Endothelial cell of umbilical vein (primary cell): ENCODE measurements around the gene SEMA4B.

Source experiments
- CTCF ChIP-seq, 2 donors: IDR thresholded peaks; 1 replicate in 1 of 2; 2 replicates in 1 of 2; pipeline ENCODE4 v1.5.1; 2011; ENCODE audit warnings: low read length in 2 of 2, mild to moderate bottlenecking in 2 of 2, moderate library complexity in 2 of 2, control low read depth in 1 of 2, inconsistent platforms in 1 of 2, low read depth in 1 of 2; ENCODE audit not compliant: insufficient read depth in 1 of 2; ENCODE audit errors: extremely low read depth in 1 of 2
- EZH2 ChIP-seq: IDR thresholded peaks from 2 replicates; pipeline ENCODE4 v1.6.1; 2012; ENCODE audit warnings: borderline replicate concordance, low read depth, mild to moderate bottlenecking, moderate library complexity, low read length, inconsistent platforms; ENCODE audit not compliant: severe bottlenecking
- MYC ChIP-seq: IDR thresholded peaks from one replicate; pipeline ENCODE4 v1.6.1; 2011; ENCODE audit warnings: mild to moderate bottlenecking, low read depth, low read length
- POLR2A ChIP-seq: IDR thresholded peaks from 2 replicates; pipeline ENCODE4 v1.6.1; 2012; ENCODE audit warnings: low read depth, mild to moderate bottlenecking, control low read depth, low read length
- TF ChIP-seq, protein P1 (sequence below): IDR thresholded peaks from 2 replicates; pipeline ENCODE4 v1.6.1; 2011; ENCODE audit not compliant: insufficient read depth, insufficient read length

GRCh38 chr15:90243943-90244639 is 43.0 kb downstream of the SEMA4B start:
- TF ChIP-seq CTCF (IDR thresholded peaks at IDR 0.05; ENCODE audit: extremely low read depth in 1 of 2, insufficient read depth in 1 of 2, low read depth in 1 of 2, low read length in 2 of 2) (no peak), POLR2A (no peak), EZH2 (no peak), MYC (no peak)
- TF ChIP-seq, protein P1, sequence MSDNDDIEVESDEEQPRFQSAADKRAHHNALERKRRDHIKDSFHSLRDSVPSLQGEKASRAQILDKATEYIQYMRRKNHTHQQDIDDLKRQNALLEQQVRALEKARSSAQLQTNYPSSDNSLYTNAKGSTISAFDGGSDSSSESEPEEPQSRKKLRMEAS, result no peak
